Neural cell (in vitro differentiated cells): ENCODE data around the gene HNRNPLL.

Source experiments
- EZH2 ChIP-seq: fragments of 200-600, 300-800 bp; shearing (Covaris generic), sonication (generic); IDR thresholded peaks from 2 replicates; pipeline ENCODE4 v1.6.1; 2014; ENCODE audit warnings: antibody characterized with exemption, low read length, borderline replicate concordance, mild to moderate bottlenecking; ENCODE audit not compliant: insufficient read depth, poor library complexity, severe bottlenecking
- POLR2AphosphoS5 ChIP-seq: IDR thresholded peaks from 2 replicates; pipeline ENCODE4 v1.6.1; 2012
- TAF1 ChIP-seq: IDR thresholded peaks from 2 replicates; pipeline ENCODE4 v1.6.1; 2012; ENCODE audit warnings: low read depth
- TF ChIP-seq, protein P1 (sequence below): IDR thresholded peaks from 2 replicates; pipeline ENCODE4 v1.6.1; 2012; ENCODE audit warnings: borderline replicate concordance
- TF ChIP-seq, protein P2 (sequence below): fragments of 450-650 bp; IDR thresholded peaks from 2 replicates; pipeline ENCODE4 v1.5.1; 2014; ENCODE audit warnings: antibody characterized with exemption, mild to moderate bottlenecking, moderate library complexity; ENCODE audit not compliant: poor library complexity, severe bottlenecking

DNA sequence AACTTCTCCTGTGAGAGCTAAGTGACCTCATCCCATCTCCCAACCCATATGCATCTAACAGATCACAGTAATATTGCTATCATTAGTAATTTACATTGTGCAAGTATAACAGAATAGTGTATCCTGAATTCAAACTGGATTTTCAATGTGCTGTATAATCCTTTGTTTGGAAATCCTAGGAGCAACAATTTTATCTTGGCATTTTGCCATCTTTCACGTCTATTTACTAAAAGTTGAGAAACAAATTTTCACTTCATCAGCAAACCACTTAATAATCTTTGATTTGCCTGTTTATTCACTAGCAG is 3.8 kb downstream of the HNRNPLL start:
- TF ChIP-seq, protein P1, sequence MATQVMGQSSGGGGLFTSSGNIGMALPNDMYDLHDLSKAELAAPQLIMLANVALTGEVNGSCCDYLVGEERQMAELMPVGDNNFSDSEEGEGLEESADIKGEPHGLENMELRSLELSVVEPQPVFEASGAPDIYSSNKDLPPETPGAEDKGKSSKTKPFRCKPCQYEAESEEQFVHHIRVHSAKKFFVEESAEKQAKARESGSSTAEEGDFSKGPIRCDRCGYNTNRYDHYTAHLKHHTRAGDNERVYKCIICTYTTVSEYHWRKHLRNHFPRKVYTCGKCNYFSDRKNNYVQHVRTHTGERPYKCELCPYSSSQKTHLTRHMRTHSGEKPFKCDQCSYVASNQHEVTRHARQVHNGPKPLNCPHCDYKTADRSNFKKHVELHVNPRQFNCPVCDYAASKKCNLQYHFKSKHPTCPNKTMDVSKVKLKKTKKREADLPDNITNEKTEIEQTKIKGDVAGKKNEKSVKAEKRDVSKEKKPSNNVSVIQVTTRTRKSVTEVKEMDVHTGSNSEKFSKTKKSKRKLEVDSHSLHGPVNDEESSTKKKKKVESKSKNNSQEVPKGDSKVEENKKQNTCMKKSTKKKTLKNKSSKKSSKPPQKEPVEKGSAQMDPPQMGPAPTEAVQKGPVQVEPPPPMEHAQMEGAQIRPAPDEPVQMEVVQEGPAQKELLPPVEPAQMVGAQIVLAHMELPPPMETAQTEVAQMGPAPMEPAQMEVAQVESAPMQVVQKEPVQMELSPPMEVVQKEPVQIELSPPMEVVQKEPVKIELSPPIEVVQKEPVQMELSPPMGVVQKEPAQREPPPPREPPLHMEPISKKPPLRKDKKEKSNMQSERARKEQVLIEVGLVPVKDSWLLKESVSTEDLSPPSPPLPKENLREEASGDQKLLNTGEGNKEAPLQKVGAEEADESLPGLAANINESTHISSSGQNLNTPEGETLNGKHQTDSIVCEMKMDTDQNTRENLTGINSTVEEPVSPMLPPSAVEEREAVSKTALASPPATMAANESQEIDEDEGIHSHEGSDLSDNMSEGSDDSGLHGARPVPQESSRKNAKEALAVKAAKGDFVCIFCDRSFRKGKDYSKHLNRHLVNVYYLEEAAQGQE, result no peak
- TF ChIP-seq POLR2AphosphoS5 (no peak), TAF1 (no peak), EZH2 (no peak)
- TF ChIP-seq, protein P2, sequence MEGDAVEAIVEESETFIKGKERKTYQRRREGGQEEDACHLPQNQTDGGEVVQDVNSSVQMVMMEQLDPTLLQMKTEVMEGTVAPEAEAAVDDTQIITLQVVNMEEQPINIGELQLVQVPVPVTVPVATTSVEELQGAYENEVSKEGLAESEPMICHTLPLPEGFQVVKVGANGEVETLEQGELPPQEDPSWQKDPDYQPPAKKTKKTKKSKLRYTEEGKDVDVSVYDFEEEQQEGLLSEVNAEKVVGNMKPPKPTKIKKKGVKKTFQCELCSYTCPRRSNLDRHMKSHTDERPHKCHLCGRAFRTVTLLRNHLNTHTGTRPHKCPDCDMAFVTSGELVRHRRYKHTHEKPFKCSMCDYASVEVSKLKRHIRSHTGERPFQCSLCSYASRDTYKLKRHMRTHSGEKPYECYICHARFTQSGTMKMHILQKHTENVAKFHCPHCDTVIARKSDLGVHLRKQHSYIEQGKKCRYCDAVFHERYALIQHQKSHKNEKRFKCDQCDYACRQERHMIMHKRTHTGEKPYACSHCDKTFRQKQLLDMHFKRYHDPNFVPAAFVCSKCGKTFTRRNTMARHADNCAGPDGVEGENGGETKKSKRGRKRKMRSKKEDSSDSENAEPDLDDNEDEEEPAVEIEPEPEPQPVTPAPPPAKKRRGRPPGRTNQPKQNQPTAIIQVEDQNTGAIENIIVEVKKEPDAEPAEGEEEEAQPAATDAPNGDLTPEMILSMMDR, result no peak
